ENCODE results near the gene LEMD2.

- TF ChIP-seq CTCF (IDR thresholded peaks at IDR 0.05) (no peak), POLR2AphosphoS5 (IDR thresholded peaks at IDR 0.05) (no peak), POLR2A (IDR thresholded peaks at IDR 0.05) (no peak), EP300 (IDR thresholded peaks at IDR 0.05) (no peak)
Observed at GRCh38 chr6:33738153-33738552, 50.8 kb downstream of the LEMD2 start.

Measured in suprapubic skin (tissue), 4 donors.